Psoas muscle (tissue), 8 donors: ENCODE measurements around the gene SLC4A9. TPM values are rescaled to one million over a fixed set of nuclear protein-coding genes. Genes with fewer than 3 reads are reported as not detected.

ENCODE experiments used
- ATAC-seq, 4 donors: fragments of 200-7000 bp; cut with Tn5 transposase; one replicate each; pipeline ENCODE4 v1.9.1; 2020; ENCODE audit warnings: moderate library complexity in 3 of 4, mild to moderate bottlenecking in 2 of 4
- DNase-seq, 2 donors: peaks; one replicate each; pipeline ENCODE4 v3.0.0-alpha.2; 2020
- H3K27ac ChIP-seq: fragments of 200-600 bp; one replicate; pipeline ENCODE4 v1.8.0; 2022
- H3K27me3 ChIP-seq, 3 donors: fragments of 200-600 bp in 1 of 3; one replicate each; pipeline versions ENCODE4 v1.6.1 to v1.8.0; 2013 to 2022; ENCODE audit warnings: low read length in 2 of 3, mild to moderate bottlenecking in 2 of 3, moderate library complexity in 1 of 3; ENCODE audit not compliant: insufficient read depth in 3 of 3
- H3K36me3 ChIP-seq, 2 donors: fragments of 200-600 bp in 1 of 2; one replicate each; pipeline versions ENCODE4 v1.6.1 to v1.8.0; 2013 to 2022; ENCODE audit warnings: low read depth in 1 of 2, mild to moderate bottlenecking in 1 of 2, moderate library complexity in 1 of 2; ENCODE audit not compliant: insufficient read depth in 1 of 2
- H3K4me1 ChIP-seq: fragments of 200-600 bp; one replicate; pipeline ENCODE4 v1.8.0; 2022
- H3K4me3 ChIP-seq: fragments of 200-600 bp; one replicate; pipeline ENCODE4 v1.8.0; 2022; ENCODE audit warnings: mild to moderate bottlenecking
- H3K9me3 ChIP-seq: fragments of 200-600 bp; one replicate; pipeline ENCODE4 v1.8.0; 2022
- CTCF ChIP-seq: fragments of 200-600 bp; IDR thresholded peaks from one replicate; pipeline ENCODE4 v1.8.0; 2022; ENCODE audit warnings: antibody characterized with exemption
- WGBS, 3 donors: extraction: QIAGEN DNeasy Blood & Tissue Kit; methylation state at CpG; one replicate each; pipeline versions ENCODE4 v1.1.6 to v1.1.7; 2013; 5-methylcytosine and 5-hydroxymethylcytosine counted together
- intact Hi-C, 2 donors: fragments of 100-400 bp; cut with DNase I; formaldehyde crosslinking; loops; one replicate each; pipeline versions ENCODE4 v1.11.0 to v1.14.2; 2022
- polyA plus RNA-seq, 3 donors: library from polyadenylated mRNA; stranded (reverse); fragments of 200-250 nt; gene quantifications; one replicate each; pipeline ENCODE4 v1.2.3, GENCODE V29; 2013
- total RNA-seq, 4 donors: library from RNA; stranded (reverse); fragmentation: NEBNext Ultra II Directional in 2 of 4; extraction: Animal tissue kit (Norgen Biotek cat#: 25700) in 2 of 4; gene quantifications; one replicate each; pipeline versions ENCODE4 v1.2.1 to v1.2.4, GENCODE V29; 2021 to 2023
- donor health status: healthy with polysubstance abuse.
- donor health status: DM: no; HTN: no; CAD: no; lungs with moderate emphysema.
- donor health status: Bipolar disorder and iron deficiency.
- donor health status: healthy.
- donor health status: DM: yes; HTN: yes; CAD: no.
- donor health status: DM: no; HTN: no; CAD: no.
- donor health status: DM: no; HTN: no; CAD: no.
- donor health status: DM: yes; HTN: yes; CAD: no.

The SLC4A9 gene
- total and polyA plus RNA-seq, 7 donors, result 0.09 TPM; not detected in 6

GRCh38 chr5:140371356-140372151, 11.6 kb downstream of the SLC4A9 start:
- Histone ChIP-seq H3K9me3 (no peaks in the 10 kb centered on the region), H3K27me3 (no peaks in the 10 kb centered on the region), H3K4me1 (no peaks in the 10 kb centered on the region), H3K4me3 (no peak overlapping the region), H3K27ac (no peak overlapping the region), H3K36me3 (no peaks in the 10 kb centered on the region)
- intact Hi-C loops, result loop anchor here (5.0 to 10.0 kb wide), 4 partner anchors 266 to 673 kb away; partner anchors contain the start of gene TMCO6 (in 1 of the 2)
- DNase-seq, result no peak
- ATAC-seq, result no peak
- 88 to 94% (median 90%) methylated on average over 3 of the region's 3 CpGs for WGBS, 3 donors
- no peak for TF ChIP-seq CTCF

GRCh38 chr5:140372971-140373487, 13.0 kb downstream of the SLC4A9 start:
- Histone ChIP-seq H3K27me3 (no peaks in the 10 kb centered on the region), H3K27ac (no peak overlapping the region), H3K4me3 (no peak overlapping the region), H3K9me3 (no peaks in the 10 kb centered on the region), H3K36me3 (no peaks in the 10 kb centered on the region), H3K4me1 (no peaks in the 10 kb centered on the region)
- DNase-seq, result peak; percentile 75 to 83
- ATAC-seq, result peak; percentile 80 to 93 (median 86)
- peak; percentile 83 for TF ChIP-seq CTCF
- WGBS, 3 donors, result 5 to 8% (median 8%) methylated on average over 2 of the region's 2 CpGs
- intact Hi-C loops, result loop anchor here (5.0 to 10.0 kb wide), 4 partner anchors 264 to 672 kb away; partner anchors contain the start of gene TMCO6 (in 1 of the 2)

- 82 to 88% (median 88%) methylated on average over 4 of the region's 4 CpGs for WGBS, 3 donors
- DNase-seq, result no peak
Observed at GRCh38 chr5:140381351-140381750, 21.4 kb downstream of the SLC4A9 start.

GRCh38 chr5:140381972-140382371, 22.0 kb downstream of the SLC4A9 start:
- WGBS, 3 donors, result 90 to 100% (median 97%) methylated on average over 1 of the region's 1 CpG

More at GRCh38 chr5:140381351-140381750, 21.4 kb downstream of the SLC4A9 start:
- ATAC-seq, result no peak
- Histone ChIP-seq H3K36me3 (no peaks in the 10 kb centered on the region), H3K4me3 (no peak overlapping the region), H3K27ac (no peak overlapping the region), H3K27me3 (no peaks in the 10 kb centered on the region), H3K9me3 (no peaks in the 10 kb centered on the region), H3K4me1 (no peaks in the 10 kb centered on the region)
- intact Hi-C loops, result no loop called here
- no peak for TF ChIP-seq CTCF

More at GRCh38 chr5:140381972-140382371, 22.0 kb downstream of the SLC4A9 start:
- no peaks in the 10 kb centered on the region for H3K36me3 ChIP-seq
- H3K4me1 ChIP-seq, result no peaks in the 10 kb centered on the region
- H3K27ac ChIP-seq, result no peak overlapping the region
- no peak for TF ChIP-seq CTCF
- intact Hi-C loops, result no loop called here
- H3K9me3 ChIP-seq, result no peaks in the 10 kb centered on the region
- DNase-seq (no peak), ATAC-seq (no peak)
- no peaks in the 10 kb centered on the region for H3K27me3 ChIP-seq
- no peak overlapping the region for H3K4me3 ChIP-seq
